Common myeloid progenitor, CD34-positive (primary cell): ENCODE data around the gene TMED4.
"Not testable (repeated sequence)": the region's sequence is repeated elsewhere in the genome, so short reads cannot be mapped to it uniquely, and the experiment has no call there.

Experiments
- CTCF ChIA-PET: fragments of 350-600 bp; sonication (Branson Sonifier 250); formaldehyde crosslinking; loops from one replicate; lab custom pipeline; 2021; ENCODE audit warnings: antibody characterized with exemption; lab: Charles Lee
- POLR2A ChIA-PET: fragments of 350-600 bp; sonication (Branson Sonifier 250); formaldehyde crosslinking; loops from one replicate; lab custom pipeline; 2021; ENCODE audit warnings: antibody characterized with exemption; lab: Charles Lee
- DNase-seq, 3 donors: peaks; one replicate each; pipeline versions ENCODE4 v3.0.0 to v3.0.0-alpha.2; 2013
- H3K27ac ChIP-seq, 2 experiments: 1 replicate in 1 of 2; 2 replicates in 1 of 2; pipeline ENCODE4 v1.7.0; 2013; ENCODE audit warnings: inconsistent platforms in 2 of 2, low read length in 2 of 2, mild to moderate bottlenecking in 2 of 2, low read depth in 1 of 2, moderate library complexity in 1 of 2; ENCODE audit not compliant: severe bottlenecking in 2 of 2, insufficient read depth in 1 of 2, poor library complexity in 1 of 2
- H3K27me3 ChIP-seq, 5 experiments: replicated peaks in 2 of 5; 1 replicate in 3 of 5; 2 replicates in 2 of 5; pipeline versions ENCODE4 v1.6.1 to v1.7.0; 2013; ENCODE audit warnings: low read length in 4 of 5, mild to moderate bottlenecking in 2 of 5, moderate library complexity in 2 of 5, inconsistent platforms in 1 of 5; ENCODE audit not compliant: insufficient read depth in 5 of 5, control insufficient read depth in 4 of 5
- H3K36me3 ChIP-seq, 4 experiments: 1 replicate in 2 of 4; 2 replicates in 2 of 4; pipeline versions ENCODE4 v1.6.1 to v1.7.0; 2013; ENCODE audit warnings: low read length in 3 of 4, control low read depth in 1 of 4, mild to moderate bottlenecking in 1 of 4; ENCODE audit not compliant: control insufficient read depth in 4 of 4, insufficient read depth in 4 of 4
- H3K4me1 ChIP-seq, 4 experiments: 1 replicate in 3 of 4; 2 replicates in 1 of 4; pipeline versions ENCODE4 v1.6.1 to v1.7.1; 2013; ENCODE audit warnings: low read length in 3 of 4, mild to moderate bottlenecking in 3 of 4, control low read depth in 1 of 4, inconsistent platforms in 1 of 4, moderate library complexity in 1 of 4; ENCODE audit not compliant: control insufficient read depth in 4 of 4, insufficient read depth in 4 of 4; ENCODE audit errors: control extremely low read depth in 1 of 4
- H3K4me3 ChIP-seq, 7 experiments: 1 replicate in 4 of 7; 2 replicates in 3 of 7; pipeline versions ENCODE4 v1.5.1 to v1.7.0; 2013; ENCODE audit warnings: mild to moderate bottlenecking in 7 of 7, low read length in 6 of 7, moderate library complexity in 6 of 7, inconsistent platforms in 2 of 7, low read depth in 2 of 7, control low read depth in 1 of 7; ENCODE audit not compliant: insufficient read depth in 4 of 7, control insufficient read depth in 1 of 7; ENCODE audit errors: extremely low read depth in 1 of 7
- H3K9me3 ChIP-seq, 5 experiments: 1 replicate in 4 of 5; 2 replicates in 1 of 5; pipeline versions ENCODE4 v1.6.1 to v1.7.1; 2013; ENCODE audit warnings: low read length in 4 of 5, mild to moderate bottlenecking in 2 of 5, inconsistent platforms in 1 of 5, low read depth in 1 of 5, moderate library complexity in 1 of 5; ENCODE audit not compliant: control insufficient read depth in 4 of 5, insufficient read depth in 2 of 5; ENCODE audit errors: control extremely low read depth in 1 of 5
- WGBS: methylation state at CpG from one replicate; pipeline ENCODE4 v1.1.5; 2013; ENCODE audit not compliant: insufficient coverage; 5-methylcytosine and 5-hydroxymethylcytosine counted together

TMED4 gene

DNA sequence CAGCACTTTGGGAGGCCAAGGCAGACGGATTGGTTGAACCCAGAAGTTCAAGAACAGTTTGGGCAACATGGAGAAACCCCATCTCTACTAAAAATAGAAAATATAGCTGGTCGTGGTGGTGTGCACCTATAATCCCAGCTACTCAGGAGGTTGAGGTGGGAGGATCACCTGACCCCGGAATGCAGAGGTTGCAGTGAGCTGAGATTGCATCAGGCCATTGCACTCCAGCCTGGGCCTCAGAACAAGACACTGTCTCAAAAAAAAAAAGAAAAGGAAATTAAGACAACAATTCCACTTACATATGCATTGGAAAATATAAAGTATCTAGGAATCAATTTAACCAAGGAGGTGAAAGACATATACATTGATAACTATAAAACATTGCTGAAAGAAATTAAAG, 17.2 kb upstream of the TMED4 start:
- ChIA-PET POLR2A (no interaction called here), CTCF (interaction anchor here (1.0 kb wide), 1 partner anchor 41 kb away, joined by 3 read pairs; no protein-coding TSS in a partner anchor)
- Histone ChIP-seq H3K4me3 (no peak overlapping the region), H3K27ac (no peak overlapping the region), H3K4me1 (no peaks in the 10 kb centered on the region), H3K36me3 (no peaks in the 10 kb centered on the region), H3K9me3 (no peaks in the 10 kb centered on the region), H3K27me3 (peaks cover 0 to 2% (median 0%) of the 10 kb centered on the region in 5 experiments)
- DNase-seq, result no peak
- 100% methylated on average over 2 of the region's 3 CpGs for WGBS

DNA sequence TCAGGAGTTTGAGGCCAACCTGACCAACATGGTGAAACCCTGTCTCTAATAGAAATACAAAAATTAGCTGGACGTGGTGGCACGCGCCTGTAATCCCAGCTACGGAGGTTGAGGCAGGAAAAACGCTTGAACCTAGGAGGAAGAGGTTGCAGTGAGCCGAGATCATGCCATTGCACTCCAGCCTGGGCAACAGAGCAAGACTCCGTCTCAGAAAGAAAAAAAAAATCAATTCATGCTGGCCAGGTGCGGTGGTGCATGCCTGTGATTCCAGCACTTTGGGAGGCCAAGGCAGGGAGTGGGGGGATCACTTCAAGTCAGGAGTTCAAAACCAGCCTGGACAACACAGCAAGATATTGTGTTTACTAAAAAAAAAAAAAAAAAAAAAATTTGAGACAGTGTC, 15.2 kb upstream of the TMED4 start:
- H3K27me3 ChIP-seq, H3K9me3 ChIP-seq, H3K27ac ChIP-seq, H3K4me3 ChIP-seq, H3K36me3 ChIP-seq, DNase-seq, CTCF ChIA-PET, H3K4me1 ChIP-seq, POLR2A ChIA-PET: not testable (repeated sequence)
- WGBS, result 97% methylated on average over 6 of the region's 8 CpGs

DNA sequence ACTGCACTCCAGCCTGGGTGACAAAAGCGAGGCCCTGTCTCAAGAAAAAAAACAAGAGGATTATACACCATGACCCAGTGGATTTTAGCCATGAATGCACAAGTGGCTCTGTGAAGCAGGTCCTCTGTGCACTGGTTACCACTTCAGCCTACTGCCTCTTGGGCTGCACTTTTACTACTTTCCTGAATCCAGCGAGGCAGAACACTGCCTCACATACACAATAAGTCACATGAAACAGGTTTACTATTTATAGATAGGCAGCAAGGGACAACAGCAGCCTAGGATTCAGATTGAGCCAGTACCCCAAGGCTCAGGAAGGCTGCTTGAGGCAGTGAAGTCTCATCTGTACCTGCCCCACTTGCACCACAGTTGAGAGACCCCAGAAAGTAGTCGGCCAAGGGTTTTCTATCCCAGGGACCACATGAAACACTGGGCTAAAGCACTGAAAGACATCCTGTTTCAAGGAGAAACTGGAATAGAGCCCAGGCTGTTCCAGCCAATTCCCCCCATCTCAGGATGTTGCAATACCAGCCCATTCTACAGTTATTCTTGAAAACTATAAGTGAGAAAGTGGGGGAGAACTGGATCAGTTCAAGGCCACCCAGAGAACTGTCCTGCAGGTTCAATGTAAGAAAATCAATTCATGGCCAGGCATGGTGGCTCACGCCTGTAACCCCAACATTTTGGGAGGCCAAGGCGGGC, 14.1 kb upstream of the TMED4 start:
- H3K4me1 ChIP-seq, result no peaks in the 10 kb centered on the region
- no peak for DNase-seq
- no peaks in the 10 kb centered on the region for H3K27me3 ChIP-seq
- H3K9me3 ChIP-seq, result no peaks in the 10 kb centered on the region
- H3K4me3 ChIP-seq, result no peak overlapping the region
- POLR2A ChIA-PET, result interaction anchor here (0.7 kb wide), 1 partner anchor 127 kb away, joined by 3 read pairs; no protein-coding TSS in a partner anchor
- no peaks in the 10 kb centered on the region for H3K36me3 ChIP-seq
- WGBS, result 93% methylated on average over 4 of the region's 5 CpGs
- CTCF ChIA-PET, result no interaction called here
- H3K27ac ChIP-seq, result no peak overlapping the region

DNA sequence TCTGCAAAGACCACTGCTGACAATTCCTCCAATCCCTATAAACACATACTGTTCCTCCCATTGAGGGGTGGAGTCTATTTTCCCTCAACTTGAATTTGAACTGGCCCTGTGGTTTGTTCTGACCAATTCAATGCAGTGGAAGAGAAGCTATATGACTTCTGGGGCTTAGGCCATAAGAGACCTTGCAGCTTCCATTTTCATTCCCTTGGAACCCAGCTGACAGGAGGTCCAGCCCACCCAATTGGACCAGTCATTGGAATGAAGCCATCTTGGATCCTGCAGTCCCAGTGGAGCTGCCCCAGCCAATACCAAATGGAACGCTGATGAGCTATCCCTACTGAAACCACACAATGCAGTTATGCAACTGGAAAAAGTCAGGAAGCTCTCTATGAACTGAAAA, 8.9 kb upstream of the TMED4 start:
- Histone ChIP-seq H3K36me3 (no peaks in the 10 kb centered on the region), H3K27ac (no peak overlapping the region), H3K4me3 (no peak overlapping the region), H3K9me3 (no peaks in the 10 kb centered on the region), H3K4me1 (peaks cover 0 to 2% (median 0%) of the 10 kb centered on the region in 4 experiments), H3K27me3 (no peaks in the 10 kb centered on the region)
- POLR2A ChIA-PET, result no interaction called here
- CTCF ChIA-PET, result interaction anchor here (0.5 to 1.4 kb wide), 5 partner anchors 11 to 545 kb away, joined by 3 to 4 read pairs (median 4); no protein-coding TSS in a partner anchor
- WGBS, result 100% methylated on average over 1 of the region's 1 CpG
- no peak for DNase-seq

DNA sequence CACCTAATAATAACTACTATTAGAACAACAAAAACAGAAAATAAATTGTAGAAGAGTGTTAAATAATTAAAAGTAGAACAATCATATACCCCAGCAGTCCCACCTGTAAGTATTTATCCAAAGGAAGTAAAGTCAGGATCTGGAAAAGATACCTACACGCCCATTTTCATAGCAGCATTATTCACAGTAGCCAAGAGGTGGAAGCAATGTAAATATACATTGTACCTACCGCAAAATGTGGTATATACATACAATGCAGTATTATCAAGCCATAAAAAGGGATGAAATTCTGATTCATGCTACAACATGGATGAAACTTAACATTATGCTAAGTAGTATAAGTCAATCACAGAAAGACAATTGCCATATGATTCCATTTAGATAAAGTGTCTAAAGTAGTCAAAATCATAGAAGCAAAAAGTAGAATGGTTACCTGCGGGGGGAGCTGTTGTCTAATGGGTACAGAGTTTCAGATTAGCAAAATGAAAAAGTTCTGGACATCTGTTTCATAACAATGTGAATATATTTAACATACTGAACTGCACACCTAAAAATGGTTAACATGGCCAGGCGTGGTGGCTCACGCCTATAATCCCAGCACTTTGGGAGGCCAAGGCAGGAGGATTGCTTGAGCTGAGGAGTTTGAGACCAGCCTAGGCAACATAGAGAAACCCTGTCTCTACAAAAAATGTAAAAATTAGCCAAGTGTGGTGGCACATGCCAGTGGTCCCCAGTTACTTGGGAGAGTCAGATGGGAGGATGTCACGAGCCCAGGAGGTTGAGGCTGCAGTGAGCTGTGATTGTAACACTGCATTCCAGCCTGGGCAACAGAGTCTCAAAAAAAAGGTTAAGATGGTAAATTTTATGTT, 6.0 kb upstream of the TMED4 start:
- H3K27ac ChIP-seq, result no peak overlapping the region
- POLR2A ChIA-PET, result interaction anchor here (0.9 kb wide), 1 partner anchor 209 kb away, joined by 5 read pairs; the partner anchor contains the start of gene PPIA
- H3K36me3 ChIP-seq, result no peaks in the 10 kb centered on the region
- CTCF ChIA-PET, result interaction anchor here (0.6 to 1.4 kb wide), 13 partner anchors 48 to 548 kb away, joined by 3 to 5 read pairs (median 3); no protein-coding TSS in a partner anchor
- H3K4me3 ChIP-seq, result no peak overlapping the region
- no peaks in the 10 kb centered on the region for H3K9me3 ChIP-seq
- H3K27me3 ChIP-seq, result no peaks in the 10 kb centered on the region
- peak; percentile 69 to 85 (median 76) for DNase-seq
- WGBS, result no CpG with 5 or more reads among the region's 6 CpGs
- peaks cover 0 to 4% (median 1%) of the 10 kb centered on the region in 4 experiments for H3K4me1 ChIP-seq

DNA sequence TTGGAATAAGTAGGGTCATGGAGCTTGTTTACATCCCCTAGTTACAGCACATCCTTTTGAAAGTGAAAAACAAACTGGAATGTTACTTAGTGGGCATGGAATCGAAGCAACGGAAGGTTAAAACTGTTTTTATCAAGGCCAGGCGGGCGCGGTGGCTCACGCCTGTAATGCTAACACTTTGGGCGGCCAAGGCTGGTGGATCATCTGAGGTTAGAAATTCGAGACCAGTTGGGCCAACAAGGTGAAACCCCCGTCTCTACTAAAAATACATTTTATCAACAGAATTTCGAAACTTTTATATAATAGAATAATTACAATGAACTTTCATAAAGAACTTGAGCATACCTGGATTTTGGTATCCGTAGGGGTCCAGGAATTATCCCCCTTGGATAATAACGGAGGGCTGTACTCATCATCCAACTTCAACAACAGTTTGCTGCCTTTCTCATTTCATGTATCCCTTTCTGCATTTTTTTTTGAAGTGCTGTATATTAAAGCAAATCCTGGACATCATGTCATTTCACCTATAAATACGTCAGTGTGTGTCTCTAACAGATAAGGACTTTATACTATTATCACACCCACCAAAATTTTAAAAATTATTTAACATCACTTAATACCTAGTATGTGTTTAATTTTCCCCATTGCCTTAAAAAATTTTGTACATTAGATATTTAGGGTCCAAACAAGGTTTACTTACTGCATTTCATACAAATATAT, 1.3 kb upstream of the TMED4 start:
- peak overlapping the region in 6 of 7 experiments; percentile 79 to 96 (median 84) for H3K4me3 ChIP-seq
- H3K4me1 ChIP-seq, result peaks cover 8 to 22% (median 18%) of the 10 kb centered on the region in 4 experiments
- WGBS, result 100% methylated on average over 7 of the region's 13 CpGs
- H3K27me3 ChIP-seq, result no peaks in the 10 kb centered on the region
- peak in 2 of 3 donors; percentile 17 for DNase-seq
- H3K27ac ChIP-seq, result peak overlapping the region; percentile 79 to 96
- CTCF ChIA-PET, result interaction anchor here (0.9 to 2.2 kb wide), 3 partner anchors 10 to 265 kb away, joined by 4 to 7 read pairs (median 4); no protein-coding TSS in a partner anchor
- H3K9me3 ChIP-seq, result no peaks in the 10 kb centered on the region
- POLR2A ChIA-PET, result interaction anchor here (0.6 kb wide), 1 partner anchor 26 kb away, joined by 7 read pairs; no protein-coding TSS in a partner anchor
- H3K36me3 ChIP-seq, result peaks cover 7 to 23% (median 18%) of the 10 kb centered on the region in 4 experiments
